Activated CD8-positive, alpha-beta T cell treated with anti-CD3 and anti-CD28 coated beads for 36 hours (primary cell): ENCODE results near the gene CDH23. TPM values are rescaled to one million over a fixed set of nuclear protein-coding genes. Genes with fewer than 3 reads are reported as not detected.

Experiments used
- ATAC-seq: fragments of 200-7000 bp; cut with Tn5 transposase; one replicate; pipeline ENCODE4 v1.10.0; 2021; ENCODE audit warnings: mild to moderate bottlenecking, moderate library complexity
- CTCF ChIA-PET: fragments of 350-600 bp; sonication (Branson Sonifier 250); formaldehyde crosslinking; loops from one replicate; lab custom pipeline; 2021; ENCODE audit warnings: antibody characterized with exemption; lab: Charles Lee
- POLR2A ChIA-PET: fragments of 350-600 bp; sonication (Branson Sonifier 250); formaldehyde crosslinking; loops from one replicate; lab custom pipeline; 2021; ENCODE audit warnings: antibody characterized with exemption; lab: Charles Lee
- DNase-seq: peaks from one replicate; pipeline ENCODE4 v3.0.0-alpha.2; 2020
- H3K27ac Mint-ChIP-seq: one replicate; pipeline ENCODE4 v1.8.0; 2021; ENCODE audit warnings: mild to moderate bottlenecking, mixed read lengths
- H3K27me3 Mint-ChIP-seq: one replicate; pipeline ENCODE4 v1.8.0; 2021; ENCODE audit warnings: mixed read lengths
- H3K36me3 Mint-ChIP-seq: one replicate; pipeline ENCODE4 v1.8.0; 2021; ENCODE audit warnings: low read depth, mixed read lengths
- H3K4me1 Mint-ChIP-seq: one replicate; pipeline ENCODE4 v1.8.0; 2021; ENCODE audit warnings: low read depth, mixed read lengths
- H3K4me3 Mint-ChIP-seq: one replicate; pipeline ENCODE4 v1.8.0; 2021; ENCODE audit warnings: mild to moderate bottlenecking, moderate library complexity, mixed read lengths
- H3K9me3 Mint-ChIP-seq: one replicate; pipeline ENCODE4 v1.8.0; 2021; ENCODE audit warnings: mixed read lengths
- CTCF ChIP-seq: fragments of 200-600 bp; IDR thresholded peaks from one replicate; pipeline ENCODE4 v1.8.0; 2022; ENCODE audit warnings: antibody characterized with exemption, mild to moderate bottlenecking
- intact Hi-C: fragments of 100-400 bp; cut with micrococcal nuclease; formaldehyde crosslinking; loops from one replicate; pipeline ENCODE4 v1.10.0; 2022
- total RNA-seq, 2 experiments: library from RNA; stranded (reverse); gene quantifications; one replicate each; pipeline ENCODE4 v1.2.3, GENCODE V29; 2021

CDH23 gene
- total RNA-seq, 2 experiments from 2014 or later, result 2.4 to 2.7 TPM

- no peaks in the 10 kb centered on the region for H3K36me3 Mint-ChIP-seq
- no peaks in the 10 kb centered on the region for H3K4me1 Mint-ChIP-seq
- no peaks in the 10 kb centered on the region for H3K9me3 Mint-ChIP-seq
- H3K27ac Mint-ChIP-seq, result no peak overlapping the region
- DNase-seq, result no peak
- H3K4me3 Mint-ChIP-seq, result no peak overlapping the region
- TF ChIP-seq CTCF, result no peak
- ChIA-PET CTCF (interaction anchor here (1.1 to 5.4 kb wide), 4 partner anchors 18 to 286 kb away, joined by 3 to 17 read pairs (median 8); no protein-coding TSS in a partner anchor), POLR2A (interaction anchor here (0.9 to 1.0 kb wide), 2 partner anchors 119 to 292 kb away, joined by 3 read pairs; partner anchors contain the start of gene SLC29A3)
- peaks cover 2% of the 10 kb centered on the region for H3K27me3 Mint-ChIP-seq
- no peak for ATAC-seq
- intact Hi-C loops, result loop anchor here (10.0 kb wide), 1 partner anchor 216 kb away; the partner anchor contains the start of gene CDH23
Measured at GRCh38 chr10:71610651-71611050, 213.9 kb downstream of the CDH23 start.

- ChIA-PET CTCF (interaction anchor here (1.1 to 5.4 kb wide), 6 partner anchors 18 to 285 kb away, joined by 3 to 17 read pairs (median 6); no protein-coding TSS in a partner anchor), POLR2A (interaction anchor here (0.6 to 1.0 kb wide), 2 partner anchors 48 to 292 kb away, joined by 3 read pairs; partner anchors contain the start of gene SLC29A3)
- TF ChIP-seq CTCF, result no peak
- Mint-ChIP-seq H3K27me3 (peaks cover 2% of the 10 kb centered on the region), H3K9me3 (no peaks in the 10 kb centered on the region), H3K4me3 (no peak overlapping the region), H3K4me1 (no peaks in the 10 kb centered on the region), H3K36me3 (no peaks in the 10 kb centered on the region), H3K27ac (no peak overlapping the region)
- intact Hi-C loops, result loop anchor here (10.0 kb wide), 1 partner anchor 216 kb away; the partner anchor contains the start of gene CDH23
- no peak for DNase-seq
- ATAC-seq, result no peak
Measured at GRCh38 chr10:71611131-71611530, 214.4 kb downstream of the CDH23 start.

GRCh38 chr10:71611709-71612422, 215.1 kb downstream of the CDH23 start:
- Mint-ChIP-seq H3K4me3 (no peak overlapping the region), H3K36me3 (no peaks in the 10 kb centered on the region), H3K27ac (no peak overlapping the region), H3K4me1 (no peaks in the 10 kb centered on the region), H3K9me3 (no peaks in the 10 kb centered on the region), H3K27me3 (peaks cover 2% of the 10 kb centered on the region)
- DNase-seq (no peak), ATAC-seq (no peak)
- intact Hi-C loops, result loop anchor here (10.0 kb wide), 1 partner anchor 217 kb away; the partner anchor contains the start of gene CDH23
- no peak for TF ChIP-seq CTCF
- POLR2A ChIA-PET, result interaction anchor here (0.6 kb wide), 1 partner anchor 49 kb away, joined by 3 read pairs; no protein-coding TSS in a partner anchor
- CTCF ChIA-PET, result interaction anchor here (0.8 to 2.3 kb wide), 5 partner anchors 13 to 293 kb away, joined by 3 to 6 read pairs (median 5); partner anchors contain the start of gene SLC29A3

- no peaks in the 10 kb centered on the region for H3K9me3 Mint-ChIP-seq
Measured at GRCh38 chr10:71613261-71613777, 216.6 kb downstream of the CDH23 start.

More at GRCh38 chr10:71613261-71613777, 216.6 kb downstream of the CDH23 start:
- Mint-ChIP-seq H3K27me3 (peaks cover 2% of the 10 kb centered on the region), H3K27ac (no peak overlapping the region), H3K4me1 (no peaks in the 10 kb centered on the region), H3K4me3 (no peak overlapping the region), H3K36me3 (no peaks in the 10 kb centered on the region)
- ChIA-PET CTCF (interaction anchor here (1.6 to 2.3 kb wide), 2 partner anchors 83 to 294 kb away, joined by 4 to 6 read pairs; partner anchors contain the start of gene SLC29A3), POLR2A (interaction anchor here (1.0 kb wide), 1 partner anchor 100 kb away, joined by 3 read pairs; no protein-coding TSS in a partner anchor)
- ATAC-seq, result no peak
- intact Hi-C loops, result loop anchor here (10.0 kb wide), 1 partner anchor 219 kb away; the partner anchor contains the start of gene CDH23
- TF ChIP-seq CTCF, result no peak
- DNase-seq, result no peak
